ENCODE results near the gene PACRG.

PACRG gene

DNA sequence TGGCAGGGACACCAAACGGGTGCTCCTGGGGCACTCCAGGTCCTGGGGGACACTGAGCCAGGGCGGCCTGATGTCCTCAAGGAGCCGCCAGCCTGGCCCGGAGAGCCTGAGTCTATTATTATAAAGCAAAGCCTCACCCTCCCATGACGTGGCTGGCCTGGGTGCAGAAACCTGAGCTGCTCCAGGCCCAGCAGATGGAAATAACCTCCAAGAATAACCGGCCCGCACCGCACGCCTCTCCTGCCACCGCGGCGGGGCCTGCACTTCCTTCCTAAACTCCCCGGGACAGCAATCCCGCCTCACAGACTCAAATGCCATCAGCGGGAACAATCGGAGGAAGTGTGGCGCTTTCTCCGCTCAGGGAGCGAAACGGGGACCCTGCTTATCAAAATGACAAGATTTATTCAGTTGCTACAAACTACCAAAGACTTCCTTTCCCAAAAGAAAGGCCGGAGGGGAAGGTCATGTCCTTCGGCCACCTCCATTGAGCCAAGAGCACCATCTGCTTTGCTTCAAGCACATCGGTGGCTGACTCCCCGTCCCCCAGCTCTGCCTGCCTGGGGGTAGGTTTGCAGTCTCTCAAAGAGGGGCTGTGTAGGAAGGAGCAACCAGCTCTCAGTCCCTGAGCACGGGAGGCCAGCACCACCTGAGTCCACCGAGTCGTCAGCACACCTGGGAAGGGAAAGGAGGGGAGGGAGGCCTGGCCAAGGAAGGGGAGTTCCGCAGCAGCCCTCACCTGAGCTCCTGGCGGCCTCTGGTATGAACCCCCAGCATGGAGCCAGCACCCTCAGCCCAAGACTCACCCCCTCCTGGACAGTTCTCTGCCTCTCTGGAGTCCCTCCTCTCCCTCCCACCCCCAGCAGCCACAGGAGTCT, 608.1 kb downstream of the PACRG start:
- TF ChIP-seq TAF1 (IDR thresholded peaks at IDR 0.05; ENCODE audit: borderline replicate concordance, insufficient read depth, low read length) (no peak), POLR2AphosphoS5 (IDR thresholded peaks at IDR 0.05; ENCODE audit: low read depth, low read length) (no peak), FOXP2 (optimal IDR thresholded peaks at IDR 0.05; ENCODE audit: borderline replicate concordance, extremely low read depth, extremely low read length, insufficient read depth) (no peak), SIN3A (IDR thresholded peaks at IDR 0.05; ENCODE audit: borderline replicate concordance, insufficient read depth, low read length) (no peak)
- TF ChIP-seq, protein P1, sequence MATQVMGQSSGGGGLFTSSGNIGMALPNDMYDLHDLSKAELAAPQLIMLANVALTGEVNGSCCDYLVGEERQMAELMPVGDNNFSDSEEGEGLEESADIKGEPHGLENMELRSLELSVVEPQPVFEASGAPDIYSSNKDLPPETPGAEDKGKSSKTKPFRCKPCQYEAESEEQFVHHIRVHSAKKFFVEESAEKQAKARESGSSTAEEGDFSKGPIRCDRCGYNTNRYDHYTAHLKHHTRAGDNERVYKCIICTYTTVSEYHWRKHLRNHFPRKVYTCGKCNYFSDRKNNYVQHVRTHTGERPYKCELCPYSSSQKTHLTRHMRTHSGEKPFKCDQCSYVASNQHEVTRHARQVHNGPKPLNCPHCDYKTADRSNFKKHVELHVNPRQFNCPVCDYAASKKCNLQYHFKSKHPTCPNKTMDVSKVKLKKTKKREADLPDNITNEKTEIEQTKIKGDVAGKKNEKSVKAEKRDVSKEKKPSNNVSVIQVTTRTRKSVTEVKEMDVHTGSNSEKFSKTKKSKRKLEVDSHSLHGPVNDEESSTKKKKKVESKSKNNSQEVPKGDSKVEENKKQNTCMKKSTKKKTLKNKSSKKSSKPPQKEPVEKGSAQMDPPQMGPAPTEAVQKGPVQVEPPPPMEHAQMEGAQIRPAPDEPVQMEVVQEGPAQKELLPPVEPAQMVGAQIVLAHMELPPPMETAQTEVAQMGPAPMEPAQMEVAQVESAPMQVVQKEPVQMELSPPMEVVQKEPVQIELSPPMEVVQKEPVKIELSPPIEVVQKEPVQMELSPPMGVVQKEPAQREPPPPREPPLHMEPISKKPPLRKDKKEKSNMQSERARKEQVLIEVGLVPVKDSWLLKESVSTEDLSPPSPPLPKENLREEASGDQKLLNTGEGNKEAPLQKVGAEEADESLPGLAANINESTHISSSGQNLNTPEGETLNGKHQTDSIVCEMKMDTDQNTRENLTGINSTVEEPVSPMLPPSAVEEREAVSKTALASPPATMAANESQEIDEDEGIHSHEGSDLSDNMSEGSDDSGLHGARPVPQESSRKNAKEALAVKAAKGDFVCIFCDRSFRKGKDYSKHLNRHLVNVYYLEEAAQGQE (IDR thresholded peaks at IDR 0.05; ENCODE audit: insufficient read depth in 1 of 2, low read depth in 2 of 2, low read length in 2 of 2) = no peak

GRCh38 chr6:163336961-163337360, 609.2 kb downstream of the PACRG start:
- TF ChIP-seq TAF1 (IDR thresholded peaks at IDR 0.05; ENCODE audit: borderline replicate concordance, insufficient read depth, low read length) (no peak), SIN3A (IDR thresholded peaks at IDR 0.05; ENCODE audit: borderline replicate concordance, insufficient read depth, low read length) (no peak), FOXP2 (optimal IDR thresholded peaks at IDR 0.05; ENCODE audit: borderline replicate concordance, extremely low read depth, extremely low read length, insufficient read depth) (no peak), POLR2AphosphoS5 (IDR thresholded peaks at IDR 0.05; ENCODE audit: low read depth, low read length) (no peak)
- TF ChIP-seq, protein P1 (IDR thresholded peaks at IDR 0.05; ENCODE audit: insufficient read depth in 1 of 2, low read depth in 2 of 2, low read length in 2 of 2) = no peak

- TF ChIP-seq SIN3A (IDR thresholded peaks at IDR 0.05; ENCODE audit: borderline replicate concordance, insufficient read depth, low read length) (no peak), POLR2AphosphoS5 (IDR thresholded peaks at IDR 0.05; ENCODE audit: low read depth, low read length) (no peak), FOXP2 (optimal IDR thresholded peaks at IDR 0.05; ENCODE audit: borderline replicate concordance, extremely low read depth, extremely low read length, insufficient read depth) (no peak), TAF1 (IDR thresholded peaks at IDR 0.05; ENCODE audit: borderline replicate concordance, insufficient read depth, low read length) (no peak)
- TF ChIP-seq, protein P1 (IDR thresholded peaks at IDR 0.05; ENCODE audit: insufficient read depth in 1 of 2, low read depth in 2 of 2, low read length in 2 of 2) = no peak
These were observed 610.2 kb downstream of the PACRG start for GRCh38 chr6:163337958-163338357.

- TF ChIP-seq FOXP2 (optimal IDR thresholded peaks at IDR 0.05; ENCODE audit: borderline replicate concordance, extremely low read depth, extremely low read length, insufficient read depth) (no peak), SIN3A (IDR thresholded peaks at IDR 0.05; ENCODE audit: borderline replicate concordance, insufficient read depth, low read length) (no peak), POLR2AphosphoS5 (IDR thresholded peaks at IDR 0.05; ENCODE audit: low read depth, low read length) (no peak)
These were observed 611.1 kb downstream of the PACRG start for GRCh38 chr6:163338671-163339405.

DNA sequence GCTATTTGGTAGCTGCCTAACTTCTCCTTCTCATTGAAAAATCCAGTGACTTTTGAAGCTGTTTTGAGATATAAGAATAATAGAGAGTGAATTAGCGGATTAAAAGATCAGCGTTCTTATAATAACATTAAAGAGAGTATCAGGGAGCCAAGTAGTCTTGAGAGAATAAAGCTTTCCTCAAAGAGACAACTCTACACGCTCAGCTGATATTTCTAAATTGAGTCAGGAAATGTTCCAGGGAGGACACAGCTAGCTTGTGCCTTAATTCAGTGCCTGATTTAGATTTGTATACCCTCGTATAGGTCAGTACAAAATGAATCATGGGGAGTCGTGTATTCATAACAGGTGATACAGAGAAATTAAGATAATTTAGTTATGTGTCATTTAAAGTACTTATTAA, 611.7 kb downstream of the PACRG start:
- TF ChIP-seq POLR2AphosphoS5 (IDR thresholded peaks at IDR 0.05; ENCODE audit: low read depth, low read length) (no peak), SIN3A (IDR thresholded peaks at IDR 0.05; ENCODE audit: borderline replicate concordance, insufficient read depth, low read length) (no peak), FOXP2 (optimal IDR thresholded peaks at IDR 0.05; ENCODE audit: borderline replicate concordance, extremely low read depth, extremely low read length, insufficient read depth) (no peak), TAF1 (IDR thresholded peaks at IDR 0.05; ENCODE audit: borderline replicate concordance, insufficient read depth, low read length) (no peak)
- TF ChIP-seq, protein P1 (IDR thresholded peaks at IDR 0.05; ENCODE audit: insufficient read depth in 1 of 2, low read depth in 2 of 2, low read length in 2 of 2) = no peak
